HG02870 (cell line): ENCODE results near the gene TMEM185B.
"Not testable (repeated sequence)": the region's sequence is repeated elsewhere in the genome, so short reads cannot be mapped to it uniquely, and the experiment has no call there.

Experiments
- ATAC-seq: cut with Tn5 transposase; IDR thresholded peaks from one replicate; pipeline ENCODE4 v1.9.1; 2021; ENCODE audit warnings: mild to moderate bottlenecking, moderate library complexity; ENCODE audit not compliant: unreplicated experiment

Gene TMEM185B

GRCh38 chr2:120223034-120223912 is at the start of gene TMEM185B:
TSS of gene TMEM185B (minus strand) at chr2:120223400. CDS start at chr2:120222976, 424 bp downstream.
- peak; percentile 84 for ATAC-seq

- ATAC-seq: no peak
These were observed 48.6 kb upstream of the TMEM185B start for GRCh38 chr2:120271711-120272379.

- ATAC-seq: no peak
These were observed 46.6 kb upstream of the TMEM185B start for GRCh38 chr2:120269816-120270215.

GRCh38 chr2:120269076-120269744 is 46.0 kb upstream of the TMEM185B start:
- no peak for ATAC-seq

- peak; percentile 55 for ATAC-seq
These were observed 44.1 kb upstream of the TMEM185B start for GRCh38 chr2:120267348-120267747.

- ATAC-seq: peak; percentile 31
These were observed 41.8 kb upstream of the TMEM185B start for GRCh38 chr2:120265006-120265405.

- ATAC-seq: no peak
These were observed 39.7 kb upstream of the TMEM185B start for GRCh38 chr2:120262761-120263428.

GRCh38 chr2:120262150-120262549 is 39.0 kb upstream of the TMEM185B start:
- no peak for ATAC-seq

GRCh38 chr2:120261387-120262006 is 38.3 kb upstream of the TMEM185B start:
- peak; percentile 86 for ATAC-seq

GRCh38 chr2:120260736-120261135 is 37.5 kb upstream of the TMEM185B start:
- ATAC-seq: no peak

- ATAC-seq: not testable (repeated sequence)
These were observed 36.7 kb upstream of the TMEM185B start for GRCh38 chr2:120259939-120260338.

- no peak for ATAC-seq
These were observed 35.0 kb upstream of the TMEM185B start for GRCh38 chr2:120258196-120258595.

GRCh38 chr2:120257522-120257921 is 34.3 kb upstream of the TMEM185B start:
- no peak for ATAC-seq

- ATAC-seq: no peak
These were observed 33.4 kb upstream of the TMEM185B start for GRCh38 chr2:120256651-120257000.

GRCh38 chr2:120255986-120256650 is 32.9 kb upstream of the TMEM185B start:
- no peak for ATAC-seq

- no peak for ATAC-seq
These were observed 31.9 kb upstream of the TMEM185B start for GRCh38 chr2:120255071-120255470.

- ATAC-seq: no peak
These were observed 31.0 kb upstream of the TMEM185B start for GRCh38 chr2:120254178-120254577.

- ATAC-seq: peak; percentile 29
These were observed 30.1 kb upstream of the TMEM185B start for GRCh38 chr2:120253021-120253882.
